Effector CD8-positive, alpha-beta T cell (primary cell): ENCODE results near the gene LZIC.
A peak's percentile ranks its signal among the peaks of the same experiment; 100 is the strongest.

Experiments
- DNase-seq: peaks from one replicate; lab custom pipeline; 2025; lab: John Stamatoyannopoulos, UW

The LZIC gene

DNA sequence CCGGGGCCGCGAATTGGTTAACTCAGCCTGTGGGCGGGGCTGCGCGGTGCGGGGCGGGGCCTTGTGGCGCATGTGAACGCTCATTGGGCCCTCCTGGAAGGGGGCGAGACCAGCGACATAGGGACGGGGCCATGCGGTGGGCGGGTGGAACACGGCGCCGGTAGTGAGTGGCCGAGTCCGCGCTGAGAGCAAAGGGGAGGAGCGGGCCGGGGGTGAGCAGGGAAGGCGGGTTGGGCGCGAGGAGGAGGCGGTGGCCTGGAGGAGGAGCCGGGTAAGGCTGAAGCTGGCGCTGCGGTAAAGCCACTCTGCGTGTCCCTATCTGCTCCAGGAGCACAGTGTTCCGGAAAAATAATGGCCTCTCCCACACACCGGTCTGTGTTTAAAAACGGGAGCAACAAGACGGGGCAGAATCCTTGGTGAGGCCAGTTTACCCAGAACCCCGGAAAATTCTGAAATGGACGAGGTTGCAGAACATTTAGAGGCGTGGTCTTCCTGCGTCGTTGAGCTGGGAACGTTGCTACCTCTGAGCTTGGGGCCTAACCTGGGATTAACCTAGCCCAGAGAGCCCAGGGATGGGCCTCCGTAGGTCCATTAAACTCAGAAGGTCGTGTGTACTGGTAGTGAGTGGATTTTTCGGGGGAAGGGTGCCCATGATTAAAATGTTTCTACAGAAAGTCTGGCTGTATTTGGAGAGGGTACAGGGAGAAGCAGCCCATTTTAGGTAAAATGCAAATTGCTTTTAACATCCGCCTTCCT, 32.6 kb downstream of the LZIC start:
- DNase-seq, result peak; percentile 100

DNA sequence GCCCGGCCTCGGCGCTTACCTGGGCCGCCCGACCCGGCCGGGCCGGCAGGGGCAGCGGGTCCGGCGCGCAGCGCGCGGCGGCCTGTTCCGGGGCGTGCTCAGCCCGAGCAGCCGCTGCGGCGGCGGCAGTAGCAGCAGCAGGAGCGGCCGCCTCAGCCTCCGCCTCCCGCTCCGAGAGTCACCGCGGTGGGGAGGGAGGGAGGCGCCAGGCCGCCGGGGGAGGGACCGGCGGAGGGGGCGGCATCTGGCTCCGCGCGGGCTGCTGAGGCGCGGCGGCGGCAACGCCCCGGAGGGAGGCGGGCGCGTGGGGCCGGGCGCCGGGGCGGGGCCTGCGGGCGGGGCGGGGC, 33.1 kb downstream of the LZIC start, which contains the start of gene CTNNBIP1:
TSS of gene CTNNBIP1 (minus strand) at position 194 of the 347 bp plus-strand sequence. CDS start 38,205 bp downstream, outside the sequence.
- no peak for DNase-seq

DNA sequence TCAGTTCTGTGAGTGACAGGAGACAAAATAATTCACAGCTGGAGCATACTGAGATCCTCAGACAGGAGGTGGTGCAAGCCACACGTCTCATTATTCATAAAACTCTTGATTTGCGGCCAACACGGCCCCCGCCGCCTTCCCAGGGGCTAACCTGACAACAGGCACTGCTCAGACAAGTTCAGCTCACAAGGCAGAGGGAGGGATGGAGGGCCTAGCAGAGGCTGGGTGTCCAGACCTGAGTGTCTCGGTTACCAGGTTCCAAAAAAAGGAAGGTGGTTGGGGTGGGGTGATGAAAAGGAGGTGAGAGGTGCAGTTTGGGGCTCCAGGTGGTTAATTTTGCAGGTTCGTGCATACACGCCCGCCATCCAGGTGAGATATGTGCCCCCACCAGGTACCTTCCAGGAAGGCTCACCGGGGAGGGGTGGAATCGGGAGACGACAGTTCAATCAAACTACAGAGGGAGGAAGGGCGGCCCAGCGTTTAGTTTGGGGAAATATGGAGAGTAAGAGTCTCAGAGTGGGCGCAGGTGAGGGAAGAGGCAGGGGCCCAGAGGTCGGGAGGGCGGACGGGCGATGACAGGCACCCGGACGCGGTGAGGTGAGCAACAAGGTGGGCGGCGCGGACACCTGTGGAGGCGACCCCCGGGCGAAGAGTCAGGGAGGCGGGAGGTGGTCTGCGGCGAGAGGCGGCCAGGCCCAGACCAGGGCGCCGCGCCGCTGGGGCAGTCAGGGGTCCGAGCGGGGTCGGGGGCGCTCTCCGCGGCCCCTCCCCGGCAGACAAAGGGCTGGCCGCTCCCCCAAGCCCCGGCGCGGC, 33.8 kb downstream of the LZIC start:
- peak; percentile 5 for DNase-seq

DNA sequence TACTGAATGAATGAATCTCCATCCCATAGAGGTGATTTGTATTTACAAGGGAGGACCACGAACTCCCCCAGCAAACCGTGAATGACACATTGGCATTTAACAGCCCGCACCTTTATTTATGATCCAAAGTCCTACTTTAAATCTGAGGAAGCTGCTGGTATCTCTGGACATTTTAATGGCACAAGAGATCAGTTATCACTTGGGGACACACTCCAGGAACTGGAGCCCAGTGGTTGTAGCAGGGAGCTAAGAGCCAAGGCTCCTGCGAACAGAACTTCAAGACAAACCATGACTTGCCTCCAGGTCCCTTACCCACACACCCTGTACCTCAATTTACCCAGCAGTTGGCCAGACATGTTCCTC, 34.3 kb downstream of the LZIC start:
- DNase-seq, result no peak

DNA sequence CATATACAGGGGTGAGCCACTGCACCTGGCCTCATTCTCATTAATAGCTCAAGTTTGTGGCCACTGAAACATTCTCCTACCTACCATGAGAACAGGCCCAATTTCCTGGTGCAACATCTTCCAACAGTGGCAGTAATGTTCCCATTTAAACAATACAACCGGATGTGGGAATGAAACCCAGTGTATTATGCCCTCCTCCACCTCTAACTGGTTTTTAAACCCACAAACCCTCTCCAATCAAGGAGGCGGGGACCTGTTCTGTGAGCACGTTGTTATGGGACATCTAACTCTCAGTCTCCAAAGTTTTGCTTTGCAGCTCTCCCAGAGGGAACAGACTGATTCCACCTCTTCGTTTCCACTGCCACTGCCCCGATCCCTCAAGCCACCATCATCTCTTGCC, 35.8 kb downstream of the LZIC start:
- DNase-seq, result no peak

DNA sequence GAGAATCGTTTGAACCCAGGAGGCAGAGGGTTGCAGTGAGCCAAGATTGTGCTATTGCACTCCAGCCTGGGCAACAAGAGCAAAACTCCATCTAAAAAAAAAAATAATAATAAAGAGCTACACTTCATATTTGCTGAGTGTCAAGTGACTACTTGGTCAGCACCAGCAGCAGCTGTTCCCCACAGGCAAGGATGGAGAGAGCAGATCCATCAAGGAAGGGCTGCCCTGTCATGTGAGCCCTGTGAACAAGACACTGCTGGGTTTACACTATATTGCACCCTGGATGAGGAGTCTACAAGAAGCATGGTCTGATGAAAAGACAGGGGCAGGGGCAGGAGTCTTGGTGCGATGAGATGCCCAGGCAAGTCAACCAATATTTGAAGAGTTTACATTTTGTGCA, 36.7 kb downstream of the LZIC start:
- DNase-seq, result no peak

DNA sequence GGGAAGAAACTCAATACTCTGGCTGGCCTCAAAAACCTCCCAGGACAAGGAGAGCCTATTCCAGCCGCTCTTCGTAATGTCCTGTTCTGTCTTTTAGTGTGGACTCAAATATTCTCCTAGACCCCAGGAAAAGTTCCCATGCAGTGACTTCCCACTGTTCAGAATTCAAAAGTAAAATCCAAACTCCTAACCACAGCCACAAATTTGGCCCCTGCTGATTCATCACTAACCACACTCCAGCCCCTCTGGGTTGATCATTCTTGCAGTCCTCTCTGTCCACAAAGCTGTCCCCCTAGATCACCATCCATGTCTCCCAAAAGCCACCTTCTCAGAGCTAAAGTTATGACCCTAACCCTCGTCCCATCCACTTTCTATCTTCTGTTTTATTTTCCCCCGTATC, 38.2 kb downstream of the LZIC start:
- no peak for DNase-seq

DNA sequence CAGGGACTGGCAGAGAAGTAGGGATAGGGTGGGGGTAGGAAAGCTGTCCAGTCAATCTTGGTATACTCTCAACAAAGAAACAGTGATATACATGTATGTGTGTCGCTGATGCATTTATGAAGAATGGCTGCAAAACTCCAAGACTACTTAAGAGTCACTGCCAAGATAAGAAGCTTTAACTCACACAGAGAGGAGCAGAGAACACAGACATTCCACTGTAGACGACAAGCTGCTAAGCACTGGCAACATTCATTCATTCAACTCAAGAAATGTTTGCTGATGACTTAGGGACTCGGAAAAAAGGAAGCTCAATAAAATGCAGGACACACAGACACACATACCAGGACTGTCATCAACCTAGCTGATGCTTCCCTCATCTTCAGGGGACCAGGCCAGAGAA, 38.6 kb downstream of the LZIC start:
- DNase-seq, result no peak

DNA sequence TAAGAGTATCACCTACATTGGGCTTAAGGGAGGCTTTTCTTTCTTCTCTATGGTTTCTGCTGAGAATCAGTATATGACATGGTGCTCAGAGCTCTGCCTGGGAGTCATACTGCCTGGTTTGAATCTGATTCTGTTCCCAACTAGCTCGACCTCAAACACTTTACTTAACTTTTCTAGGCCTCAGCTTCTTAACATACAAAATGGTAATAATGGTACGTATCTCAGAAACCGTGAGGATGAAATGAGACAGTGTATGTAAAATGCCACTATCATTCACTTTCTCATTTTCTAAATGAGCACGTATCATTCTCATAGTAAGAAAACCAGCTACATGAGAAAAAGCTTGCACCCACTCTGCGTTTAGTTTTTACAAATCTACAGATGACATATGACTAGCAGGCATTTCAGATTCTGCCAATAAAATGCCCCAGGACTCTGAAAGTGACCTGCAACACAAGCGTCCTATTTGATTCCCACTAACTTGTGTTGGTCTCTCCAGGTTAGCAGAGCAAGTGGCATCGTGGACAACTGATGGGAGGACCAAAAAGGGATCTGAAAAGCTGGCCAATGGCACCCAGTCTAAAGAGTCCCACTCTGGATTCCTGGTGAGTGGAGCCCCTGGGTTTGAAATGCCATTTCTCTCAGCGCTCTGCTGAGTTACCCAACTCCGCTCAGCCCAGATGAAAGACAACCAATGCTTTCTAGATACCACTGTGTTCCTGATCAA, 39.2 kb downstream of the LZIC start:
- DNase-seq, result no peak

DNA sequence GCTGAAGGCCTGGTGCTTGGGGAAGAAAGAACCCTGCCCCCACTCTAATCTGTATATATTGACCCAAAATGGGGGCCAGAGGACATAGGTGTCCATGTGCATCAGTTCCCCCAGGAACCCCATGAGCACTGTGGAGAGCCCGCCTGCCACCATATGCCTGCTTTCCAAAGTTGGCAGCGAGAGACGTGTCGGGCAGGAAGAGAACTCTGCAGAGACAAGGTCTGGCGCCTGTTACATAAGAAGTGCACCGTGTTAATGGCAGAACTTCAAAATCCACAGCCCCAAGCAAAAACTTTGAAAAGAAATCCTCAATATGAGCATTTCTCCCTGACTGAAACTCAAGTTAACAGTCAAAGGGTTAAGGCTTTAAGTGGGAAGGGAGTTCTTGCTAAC, 41.1 kb downstream of the LZIC start:
- no peak for DNase-seq

DNA sequence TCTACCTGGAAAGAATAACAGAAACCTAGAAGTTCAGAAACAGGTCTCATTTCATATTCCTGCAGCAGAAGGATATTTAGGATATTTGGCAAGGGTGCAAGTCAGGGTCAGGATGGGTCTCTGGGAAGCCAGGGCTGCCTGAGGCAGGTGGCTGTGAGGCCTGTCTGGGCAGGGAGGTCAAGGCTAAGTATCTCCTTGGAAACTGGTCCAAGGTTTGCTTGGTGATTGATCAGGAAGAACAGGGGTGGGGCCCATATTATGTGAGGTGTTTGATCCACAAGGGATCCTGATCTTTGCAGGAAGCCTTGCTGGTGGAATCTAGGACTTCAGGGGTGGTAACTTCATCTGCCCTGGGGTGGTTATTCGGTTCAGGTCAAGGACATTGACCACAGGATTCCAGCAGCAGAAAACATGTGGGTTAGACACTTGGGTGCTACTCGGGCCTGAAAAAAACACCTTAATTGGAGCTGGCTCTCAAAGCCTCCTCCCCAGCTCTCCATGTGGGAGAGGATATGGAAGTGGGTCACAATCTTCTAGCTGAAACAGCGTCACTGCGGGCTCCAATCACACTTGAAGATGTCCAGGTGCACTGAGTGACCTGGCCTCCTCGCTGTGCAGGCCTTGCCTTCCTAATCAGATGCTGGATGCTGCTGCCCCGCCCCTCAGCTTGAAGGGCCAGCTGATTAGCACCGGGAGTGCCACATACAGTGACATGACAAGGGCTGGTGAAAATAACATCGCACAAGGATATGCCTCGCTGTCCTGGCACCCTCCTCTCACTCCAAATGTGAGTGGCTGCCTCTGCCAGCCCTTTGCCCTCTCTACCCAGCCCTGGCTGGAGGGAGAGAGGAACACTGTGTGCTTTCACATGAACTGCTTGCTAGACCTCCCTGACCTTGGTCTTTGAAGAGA, 41.8 kb downstream of the LZIC start:
- DNase-seq, result no peak

DNA sequence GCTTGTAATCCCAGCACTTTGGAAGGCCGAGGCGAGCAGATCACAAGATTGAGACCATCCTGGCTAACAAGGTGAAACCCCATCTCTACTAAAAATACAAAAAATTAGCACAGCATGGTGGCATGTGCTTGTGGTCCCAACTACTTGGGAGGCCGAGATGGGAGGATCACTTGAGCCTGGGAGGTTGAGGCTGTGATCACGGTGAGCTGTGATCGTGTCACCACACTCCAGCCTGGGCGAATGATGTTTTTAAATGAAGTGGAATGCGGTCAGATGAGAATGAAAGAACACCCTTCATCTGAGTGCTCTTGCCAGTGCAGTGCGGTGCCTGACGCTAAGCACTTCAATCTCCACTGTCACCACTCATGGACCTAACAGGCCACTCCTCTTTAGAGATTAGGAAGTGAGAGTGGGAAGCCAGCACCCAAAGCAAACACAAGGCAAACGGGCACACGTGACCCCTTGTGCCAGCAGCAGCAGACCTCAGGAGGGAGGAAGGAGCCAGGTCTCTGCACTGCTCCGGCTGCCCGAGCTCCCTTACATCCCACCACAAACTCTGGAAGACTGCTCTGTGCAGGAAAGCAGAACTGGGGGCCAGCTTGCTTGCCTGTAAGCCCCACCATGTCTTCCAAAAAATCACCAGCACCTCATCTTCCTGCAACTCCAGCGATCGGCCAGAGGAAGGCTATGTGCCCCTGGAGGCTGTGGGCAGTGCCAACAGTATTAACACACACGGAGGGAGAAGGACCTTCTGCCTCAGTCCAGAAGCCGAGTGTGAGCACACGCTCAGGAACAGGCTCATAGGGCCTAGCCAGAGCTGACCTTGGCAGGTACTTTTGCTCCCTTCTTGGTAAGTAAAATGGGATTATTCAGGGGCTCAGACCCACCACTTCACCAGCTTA, 42.8 kb downstream of the LZIC start:
- DNase-seq, result no peak

DNA sequence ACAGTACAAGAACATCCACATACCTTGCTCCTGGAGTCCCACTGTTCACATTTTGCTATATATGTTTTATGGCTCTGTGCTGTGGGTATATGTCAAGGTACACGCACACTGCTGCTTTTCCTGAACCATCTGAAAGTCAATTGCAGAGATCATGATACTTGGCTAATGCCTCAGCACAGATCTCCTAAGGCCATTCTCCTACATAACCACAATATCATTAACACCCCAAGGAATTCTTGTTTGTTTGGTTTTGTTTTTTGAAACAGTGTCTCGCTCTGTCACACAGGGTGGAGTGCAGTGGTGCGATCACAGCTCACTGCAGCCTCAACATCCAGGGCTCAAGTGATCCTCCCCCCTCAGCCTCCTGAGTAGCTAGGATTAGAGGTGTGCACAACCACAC, 49.1 kb downstream of the LZIC start:
- no peak for DNase-seq

DNA sequence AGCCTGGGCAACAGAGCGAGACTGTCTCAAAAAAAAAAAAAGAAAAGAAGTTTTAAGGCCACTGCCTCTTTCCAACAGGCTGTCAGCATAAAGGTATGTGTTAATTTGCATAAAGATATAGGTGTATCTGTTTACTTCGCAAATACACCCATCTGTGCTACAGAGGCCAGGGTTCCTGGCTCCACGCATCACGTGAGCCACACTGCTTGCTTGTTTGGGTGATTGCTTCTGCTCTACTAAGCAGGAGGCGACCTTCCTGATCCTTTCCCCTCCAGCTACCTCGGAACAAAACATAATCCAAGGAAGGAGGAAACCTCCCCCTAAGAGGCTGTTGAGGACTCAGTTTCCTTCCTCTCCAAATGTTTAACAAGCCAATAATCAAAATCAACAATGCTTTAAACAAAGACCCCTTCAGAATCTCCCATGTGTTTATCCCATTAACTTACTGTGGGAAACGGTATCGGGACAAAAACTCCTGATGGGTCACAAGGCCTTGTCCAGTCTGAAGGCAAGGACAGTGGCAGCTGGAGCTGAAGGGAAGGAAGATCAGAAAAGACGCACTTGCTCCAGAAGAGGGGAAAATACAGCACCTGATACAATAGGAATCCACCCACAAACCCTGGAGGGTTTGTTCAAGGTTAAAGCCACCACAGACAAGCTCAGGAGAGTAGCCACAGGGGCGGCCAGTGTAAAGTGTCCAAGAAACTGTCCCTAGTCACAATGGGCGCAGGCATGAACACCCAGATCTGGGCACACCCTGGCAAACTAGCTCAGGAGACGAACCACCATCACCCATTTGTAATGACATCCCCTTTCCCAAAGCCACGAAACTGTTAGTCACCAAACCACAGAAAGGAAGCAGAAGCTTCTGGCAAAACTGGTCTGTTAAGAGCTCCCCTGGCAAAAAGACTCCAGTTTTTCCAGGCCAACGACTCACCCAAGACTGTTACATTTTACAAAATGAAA, 50.3 kb downstream of the LZIC start:
- DNase-seq, result no peak

DNA sequence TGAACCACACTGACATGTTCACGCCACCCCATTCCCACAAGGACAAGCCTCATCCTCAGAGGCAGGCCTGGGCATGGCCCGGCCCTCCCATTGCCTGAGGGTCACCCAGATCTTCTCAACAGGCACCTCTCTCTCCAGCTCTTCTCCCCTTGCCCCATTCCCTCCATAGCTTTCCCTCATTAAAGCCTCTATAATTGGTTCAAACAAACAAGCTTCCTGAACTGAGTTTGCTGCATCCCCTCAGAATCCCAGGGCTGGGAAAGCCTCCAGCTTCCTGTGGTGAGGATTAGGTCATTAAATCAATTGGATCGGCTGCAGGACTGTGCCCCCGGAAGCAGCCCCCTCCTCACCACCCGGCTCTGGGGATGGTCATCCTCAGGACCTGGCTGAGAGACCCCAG, 52.0 kb downstream of the LZIC start:
- no peak for DNase-seq

DNA sequence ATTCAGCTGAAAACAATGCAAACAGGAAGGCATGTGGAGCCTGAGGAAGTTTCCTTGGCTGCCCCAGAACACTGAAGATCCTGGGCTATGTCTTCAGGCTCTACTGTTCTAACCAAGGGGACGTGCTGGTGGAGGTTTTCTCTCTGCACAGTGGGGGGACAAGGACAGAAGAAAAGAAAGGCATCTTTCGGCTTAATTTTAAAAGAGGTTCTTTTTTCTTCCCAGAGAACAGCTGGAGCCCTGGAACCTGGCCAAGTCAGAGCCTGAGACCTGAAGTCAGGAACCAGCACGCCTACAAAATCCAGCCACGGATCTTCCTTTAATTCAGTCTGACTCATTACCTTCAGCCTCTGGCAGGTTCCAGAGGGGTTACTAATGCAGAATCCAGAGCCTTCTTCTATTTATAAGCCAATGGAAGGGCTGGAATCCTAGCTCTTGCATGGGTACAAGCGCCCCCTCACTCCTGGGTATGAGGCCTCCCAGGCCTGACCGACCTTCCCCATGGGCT, 52.9 kb downstream of the LZIC start:
- DNase-seq, result no peak

DNA sequence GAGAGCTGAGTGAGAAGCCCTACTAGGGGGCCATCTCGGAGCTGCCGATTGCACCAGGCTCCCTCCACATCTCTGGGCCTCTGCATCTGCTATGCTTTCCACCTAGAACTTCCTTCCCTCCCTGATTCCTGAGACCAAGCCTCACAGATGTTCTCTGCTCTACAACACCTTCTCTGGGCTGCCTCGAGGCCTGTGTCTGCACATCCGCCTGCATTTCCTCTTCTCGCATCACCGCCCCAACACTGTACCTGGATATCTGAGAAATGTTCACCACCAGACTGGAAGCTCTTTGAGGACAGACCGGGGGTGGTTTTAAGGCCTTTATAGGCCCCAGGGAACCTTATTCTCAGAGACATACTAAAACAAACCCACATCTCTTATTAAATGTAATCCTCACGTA, 53.8 kb downstream of the LZIC start:
- DNase-seq, result no peak

DNA sequence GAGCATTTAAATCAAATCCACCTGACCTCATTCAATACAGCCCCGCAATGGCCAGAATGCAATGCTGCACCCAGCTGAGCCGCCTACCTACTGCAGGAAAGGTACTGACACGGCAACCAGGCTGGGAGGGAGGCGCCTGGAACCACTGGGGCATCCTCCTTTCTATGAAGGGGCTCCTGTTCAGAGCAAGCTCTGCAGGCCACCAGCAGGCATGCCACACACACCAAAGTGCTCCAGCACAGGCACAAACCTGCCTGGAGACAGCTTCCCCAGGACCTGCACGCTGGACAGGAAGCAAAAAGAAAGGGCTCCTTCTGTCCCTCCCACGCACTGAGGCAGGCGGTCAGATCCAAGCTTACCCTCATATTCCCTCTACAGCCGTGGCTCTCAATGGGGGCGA, 54.3 kb downstream of the LZIC start:
- DNase-seq, result no peak

DNA sequence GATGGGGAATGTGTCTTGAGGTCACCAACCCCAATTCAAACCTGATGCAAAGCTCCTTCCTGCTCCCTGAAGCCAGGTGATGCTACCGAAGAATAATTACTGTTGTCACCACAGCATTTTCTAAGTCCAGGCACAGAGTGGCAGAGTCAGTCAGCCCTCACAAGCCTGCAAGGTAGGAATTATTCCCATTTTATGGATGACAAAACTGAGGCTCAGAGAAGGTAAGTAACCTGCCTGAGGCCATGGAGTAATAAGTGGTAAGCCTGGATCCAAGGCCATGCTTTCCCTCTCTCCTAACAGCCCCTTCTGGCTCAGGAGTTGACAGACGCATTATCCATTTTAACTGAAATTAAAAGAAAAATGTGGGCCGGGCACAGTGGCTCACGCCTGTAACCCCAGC, 56.1 kb downstream of the LZIC start:
- no peak for DNase-seq
